Gastrocnemius medialis (tissue), 4 donors: ENCODE results near the gene MACROD2. TPM values are rescaled to one million over a fixed set of nuclear protein-coding genes. Genes with fewer than 3 reads are reported as not detected.

Experiments
- ATAC-seq, 2 donors: fragments of 150-250 bp; one replicate each; pipeline ENCODE4 v1.9.1; 2016
- DNase-seq, 2 donors: peaks; one replicate each; pipeline ENCODE4 v3.0.0-alpha.2; 2019
- H3K27ac ChIP-seq, 4 donors: fragments of 200-600 bp; sonication (generic); 1 replicate in 1 of 4; 2 replicates in 3 of 4; pipeline ENCODE4 v1.5.1; 2016 to 2018; ENCODE audit warnings: mild to moderate bottlenecking in 2 of 4, moderate library complexity in 1 of 4
- H3K27me3 ChIP-seq, 3 donors: fragments of 200-600 bp; sonication (generic) in 2 of 3; 1 replicate in 1 of 3; 2 replicates in 2 of 3; pipeline versions ENCODE4 v1.5.1 to v1.6.0; 2016 to 2019; ENCODE audit warnings: mild to moderate bottlenecking in 1 of 3, moderate library complexity in 1 of 3
- H3K36me3 ChIP-seq, 2 donors: fragments of 200-600 bp; sonication (generic) in 1 of 2; one replicate each; pipeline ENCODE4 v1.5.1; 2017 to 2018
- H3K4me1 ChIP-seq, 2 donors: fragments of 200-600 bp; sonication (generic) in 1 of 2; one replicate each; pipeline ENCODE4 v1.5.1; 2016 to 2017; ENCODE audit warnings: mild to moderate bottlenecking in 2 of 2
- H3K4me3 ChIP-seq, 4 donors: fragments of 200-600 bp; sonication (generic) in 3 of 4; 1 replicate in 1 of 4; 2 replicates in 3 of 4; pipeline ENCODE4 v1.5.1; 2016 to 2019; ENCODE audit warnings: mild to moderate bottlenecking in 2 of 4
- H3K9me3 ChIP-seq, 3 donors: fragments of 200-600 bp; sonication (generic) in 2 of 3; 1 replicate in 1 of 3; 2 replicates in 2 of 3; pipeline ENCODE4 v1.5.1; 2016 to 2019
- CTCF ChIP-seq, 5 experiments: fragments of 450-650 bp in 3 of 5; fragments of 200-600 bp in 2 of 5; sonication (generic) in 2 of 5; IDR thresholded peaks in 4 of 5; conservative IDR thresholded peaks in 1 of 5; 1 replicate in 4 of 5; 2 replicates in 1 of 5; pipeline ENCODE4 v1.5.1; 2016 to 2019; ENCODE audit warnings: antibody characterized with exemption in 5 of 5, mild to moderate bottlenecking in 3 of 5, moderate library complexity in 3 of 5
- POLR2A ChIP-seq, 2 donors: fragments of 450-650 bp; IDR thresholded peaks; one replicate each; pipeline ENCODE4 v1.6.1; 2017; ENCODE audit warnings: antibody characterized with exemption in 2 of 2, mild to moderate bottlenecking in 2 of 2, moderate library complexity in 2 of 2
- in situ Hi-C, 4 donors: fragments of 200-750 bp; cut with MboI; loops; one replicate each; pipeline versions ENCODE4 v1.15.0 to v1.8.0; 2017; ENCODE audit warnings: low sequenced_read_pairs in 4 of 4
- intact Hi-C: fragments of 100-400 bp; cut with DNase I; formaldehyde crosslinking; loops from one replicate; pipeline ENCODE4 v1.15.1; 2023; ENCODE audit warnings: low total_unique reads
- total RNA-seq, 4 donors: library from RNA; depleted of rRNA; stranded (reverse); fragments of >200 nt; gene quantifications; one replicate each; pipeline versions ENCODE4 v1.1.0 to v1.2.3, GENCODE V29; 2016

The MACROD2 gene
- total RNA-seq, 4 donors from 2014 or later = 1.8 to 10.2 (median 3.6) TPM

- no peaks in the 10 kb centered on the region for H3K27me3 ChIP-seq
- no peaks in the 10 kb centered on the region for H3K9me3 ChIP-seq
- intact Hi-C loops = no loop called here
- TF ChIP-seq POLR2A (IDR thresholded peaks at IDR 0.05) (no peak), CTCF (IDR thresholded peaks at IDR 0.05 in 4 of 5, conservative IDR thresholded peaks at IDR 0.05 in 1 of 5) (no peak)
- ATAC-seq = no peak
- H3K4me3 ChIP-seq = no peak overlapping the region
- no peak overlapping the region for H3K27ac ChIP-seq
- in situ Hi-C loops = no loop called here
- H3K36me3 ChIP-seq = no peaks in the 10 kb centered on the region
- no peaks in the 10 kb centered on the region for H3K4me1 ChIP-seq
- no peak for DNase-seq
Observed at GRCh38 chr20:15916623-15917022, 1921.3 kb downstream of the MACROD2 start.

GRCh38 chr20:15917283-15917682, 1922.0 kb downstream of the MACROD2 start:
- intact Hi-C loops = no loop called here
- in situ Hi-C loops = no loop called here
- Histone ChIP-seq H3K36me3 (no peaks in the 10 kb centered on the region), H3K9me3 (no peaks in the 10 kb centered on the region), H3K27ac (no peak overlapping the region), H3K4me1 (no peaks in the 10 kb centered on the region), H3K27me3 (no peaks in the 10 kb centered on the region), H3K4me3 (no peak overlapping the region)
- TF ChIP-seq POLR2A (IDR thresholded peaks at IDR 0.05) = no peak
- TF ChIP-seq CTCF (IDR thresholded peaks at IDR 0.05 in 4 of 5, conservative IDR thresholded peaks at IDR 0.05 in 1 of 5) = no peak
- no peak for DNase-seq
- no peak for ATAC-seq

- TF ChIP-seq POLR2A (IDR thresholded peaks at IDR 0.05) (no peak), CTCF (IDR thresholded peaks at IDR 0.05 in 4 of 5, conservative IDR thresholded peaks at IDR 0.05 in 1 of 5) (no peak)
- intact Hi-C loops (no loop called here), in situ Hi-C loops (no loop called here)
- no peak for ATAC-seq
- no peak overlapping the region for H3K4me3 ChIP-seq
- no peak overlapping the region for H3K27ac ChIP-seq
- H3K36me3 ChIP-seq = no peaks in the 10 kb centered on the region
- H3K4me1 ChIP-seq = no peaks in the 10 kb centered on the region
- H3K27me3 ChIP-seq = no peaks in the 10 kb centered on the region
- H3K9me3 ChIP-seq = no peaks in the 10 kb centered on the region
- no peak for DNase-seq
Observed at GRCh38 chr20:15918631-15919030, 1923.3 kb downstream of the MACROD2 start.

GRCh38 chr20:15919118-15919517, 1923.8 kb downstream of the MACROD2 start:
- in situ Hi-C loops (no loop called here), intact Hi-C loops (no loop called here)
- Histone ChIP-seq H3K9me3 (no peaks in the 10 kb centered on the region), H3K4me3 (no peak overlapping the region), H3K27me3 (no peaks in the 10 kb centered on the region), H3K27ac (no peak overlapping the region), H3K4me1 (no peaks in the 10 kb centered on the region), H3K36me3 (no peaks in the 10 kb centered on the region)
- DNase-seq = no peak
- TF ChIP-seq CTCF (IDR thresholded peaks at IDR 0.05 in 4 of 5, conservative IDR thresholded peaks at IDR 0.05 in 1 of 5) (no peak), POLR2A (IDR thresholded peaks at IDR 0.05) (no peak)
- ATAC-seq = no peak

- Histone ChIP-seq H3K4me3 (no peak overlapping the region), H3K4me1 (no peaks in the 10 kb centered on the region), H3K27me3 (no peaks in the 10 kb centered on the region), H3K36me3 (no peaks in the 10 kb centered on the region), H3K9me3 (no peaks in the 10 kb centered on the region), H3K27ac (no peak overlapping the region)
- TF ChIP-seq POLR2A (IDR thresholded peaks at IDR 0.05) (no peak), CTCF (IDR thresholded peaks at IDR 0.05 in 4 of 5, conservative IDR thresholded peaks at IDR 0.05 in 1 of 5) (no peak)
- no peak for ATAC-seq
- intact Hi-C loops = no loop called here
- in situ Hi-C loops = no loop called here
- DNase-seq = no peak
Observed at GRCh38 chr20:15921930-15922329, 1926.6 kb downstream of the MACROD2 start.
